NK-92 treated with Interleukin-12 subunit alpha and Interleukin-12 subunit beta, amount 100 ng/mL, for 24 hours (cell line): Measurements from ENCODE around the gene ADSS2.
"Not testable (repeated sequence)": the region's sequence is repeated elsewhere in the genome, so short reads cannot be mapped to it uniquely, and the experiment has no call there.

Experiments used
- DNase-seq: peaks from one replicate; lab custom pipeline; 2025; lab: John Stamatoyannopoulos, UW

ADSS2 gene

DNA sequence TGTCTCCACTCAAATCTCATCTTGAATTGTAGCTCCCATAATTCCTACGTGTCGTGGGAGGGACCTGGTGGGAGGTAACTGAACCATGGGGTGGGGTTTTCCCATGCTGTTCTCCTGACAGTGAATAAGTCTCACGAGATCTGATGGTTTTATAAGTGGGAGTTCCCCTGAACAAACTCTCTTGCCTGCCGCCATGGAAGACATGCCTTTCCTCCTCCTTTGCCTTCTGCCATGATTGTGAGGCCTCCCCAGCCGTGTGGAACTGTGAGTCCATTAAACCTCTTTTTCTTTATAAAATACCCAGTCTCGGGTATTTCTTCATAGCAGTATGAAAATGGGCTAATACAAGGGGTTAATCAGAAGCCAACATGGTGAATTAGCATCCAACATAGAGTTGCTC lies 86.4 kb downstream of the ADSS2 start:
- not testable (repeated sequence) for DNase-seq

DNA sequence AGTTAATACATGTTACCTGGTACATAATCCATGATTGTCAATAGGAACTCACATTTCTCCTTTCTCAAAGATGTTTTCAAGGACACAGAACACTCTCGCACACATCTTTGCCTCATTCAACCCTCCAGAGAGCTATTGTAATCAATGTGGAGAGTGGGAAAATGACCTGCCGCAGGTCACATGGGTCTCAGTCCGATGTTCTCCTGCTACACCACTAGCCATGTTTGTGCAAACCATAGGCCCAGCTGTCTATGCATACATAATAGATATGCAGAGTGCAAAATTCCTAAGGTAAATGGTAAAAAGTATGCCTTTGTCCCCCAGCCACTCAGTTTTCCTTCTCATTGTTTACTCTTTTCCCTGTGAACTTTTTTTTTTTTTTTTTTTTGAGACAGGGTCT lies 89.2 kb downstream of the ADSS2 start:
- no peak for DNase-seq

DNA sequence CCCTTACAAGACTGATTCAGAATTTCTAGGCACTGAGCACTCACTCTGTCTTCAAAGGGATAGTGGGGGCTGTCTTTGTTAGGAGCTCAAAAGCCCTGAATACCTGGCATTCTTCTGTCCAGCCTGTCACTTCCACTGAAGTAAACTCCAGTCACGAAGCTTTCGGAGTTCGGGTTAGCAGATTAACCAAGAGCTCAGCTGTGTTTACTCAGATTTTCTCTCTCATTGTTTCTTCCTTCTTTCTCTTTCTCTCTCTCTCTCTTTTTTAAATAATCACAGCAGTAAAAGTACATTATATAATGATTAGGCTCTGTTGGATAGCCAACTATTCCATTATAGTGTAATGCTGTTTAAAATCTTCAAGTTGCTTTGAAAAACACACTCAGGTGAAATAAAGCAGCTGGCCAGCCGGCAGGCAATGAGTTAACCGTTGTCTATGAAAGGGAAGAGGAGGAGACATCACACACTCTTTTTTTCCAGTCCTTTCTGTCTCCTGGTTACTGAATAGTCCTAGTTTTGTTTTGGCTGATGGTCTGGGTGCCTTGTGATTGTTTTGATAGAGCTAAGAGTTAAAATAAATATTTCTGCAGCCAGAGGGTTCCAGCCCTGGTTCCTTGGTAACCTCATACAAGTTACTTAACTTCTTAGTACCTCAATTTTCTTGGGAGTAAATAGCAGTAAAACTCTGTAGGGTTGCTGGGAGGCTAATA lies 89.8 kb downstream of the ADSS2 start:
- DNase-seq, result no peak
